GM19328 (cell line): ENCODE data around the gene GEMIN2.
"Not testable (repeated sequence)": the region's sequence is repeated elsewhere in the genome, so short reads cannot be mapped to it uniquely, and the experiment has no call there.

Experiments
- ATAC-seq: cut with Tn5 transposase; IDR thresholded peaks from one replicate; pipeline ENCODE4 v1.9.1; 2021; ENCODE audit warnings: mild to moderate bottlenecking, moderate library complexity; ENCODE audit not compliant: unreplicated experiment

The GEMIN2 gene

DNA sequence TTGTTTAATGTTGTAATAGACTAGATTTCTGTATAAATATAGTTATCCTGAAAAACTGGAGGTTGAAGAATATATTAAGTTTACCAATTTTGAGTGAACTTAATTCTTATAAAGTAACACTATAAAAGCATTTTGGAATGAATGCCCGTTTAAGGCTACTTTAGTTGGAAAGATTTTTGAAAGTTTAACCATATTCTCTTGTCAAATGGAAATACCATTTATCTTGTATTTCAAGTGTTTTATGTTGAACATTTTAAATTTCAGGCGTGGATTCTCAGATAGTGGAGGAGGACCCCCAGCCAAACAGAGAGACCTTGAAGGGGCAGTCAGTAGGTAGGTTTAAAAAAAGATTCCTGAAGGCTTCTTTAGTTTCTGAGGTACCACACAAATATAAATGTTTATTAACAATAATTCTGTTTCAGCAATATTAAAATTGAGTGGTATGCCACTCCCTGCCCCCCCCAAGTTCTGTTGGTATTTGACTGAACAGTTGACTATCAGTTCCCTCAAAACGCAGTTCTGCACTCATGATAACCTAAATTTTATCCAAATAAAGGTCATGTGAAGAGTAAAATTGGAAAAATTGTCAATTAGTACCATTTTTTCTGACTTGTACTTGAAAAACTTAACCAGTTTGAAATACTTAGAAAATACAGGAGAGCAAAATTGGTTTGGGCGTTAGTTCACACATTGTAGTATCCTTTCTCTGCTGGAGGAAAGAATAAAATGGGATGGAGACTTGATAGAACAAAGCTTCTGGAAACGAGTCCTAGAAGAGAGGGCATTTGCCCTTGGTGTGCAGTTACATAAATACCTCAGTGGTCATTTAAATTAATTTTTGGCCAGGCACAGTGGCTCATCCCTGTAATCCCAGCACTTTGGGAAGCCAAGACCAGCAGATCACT, 62.4 kb downstream of the GEMIN2 start:
- ATAC-seq, result no peak

DNA sequence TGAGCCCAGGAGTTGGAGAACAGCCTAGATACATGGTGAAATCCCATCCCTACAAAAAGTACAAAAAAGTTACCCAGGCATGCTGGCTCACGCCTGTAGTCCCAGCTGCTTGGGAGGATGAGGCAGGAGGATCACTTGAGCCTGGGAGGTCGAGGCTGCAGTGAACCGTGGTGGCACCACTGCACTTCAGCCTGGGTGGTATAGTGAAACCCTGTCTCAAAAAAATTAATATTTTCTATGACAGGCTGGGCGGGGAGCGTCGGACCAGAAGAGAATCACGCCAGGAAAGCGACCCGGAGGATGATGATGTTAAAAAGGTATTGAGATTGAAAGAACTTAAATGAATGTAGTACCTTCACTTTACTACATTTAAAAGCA, 63.0 kb downstream of the GEMIN2 start:
- no peak for ATAC-seq

DNA sequence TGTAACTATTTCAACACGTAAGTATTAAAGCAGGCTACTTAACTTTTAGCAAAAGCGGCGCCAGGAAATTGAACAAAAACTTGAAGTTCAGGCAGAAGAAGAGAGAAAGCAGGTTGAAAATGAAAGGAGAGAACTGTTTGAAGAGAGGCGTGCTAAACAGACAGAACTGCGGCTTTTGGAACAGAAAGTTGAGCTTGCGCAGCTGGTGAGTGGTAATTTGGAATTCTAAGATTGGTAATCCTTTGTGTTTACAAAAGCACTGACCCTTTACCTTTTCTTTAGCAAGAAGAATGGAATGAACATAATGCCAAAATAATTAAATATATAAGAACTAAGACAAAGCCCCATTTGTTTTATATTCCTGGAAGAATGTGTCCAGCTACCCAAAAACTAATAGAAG, 64.9 kb downstream of the GEMIN2 start:
- ATAC-seq, result no peak

DNA sequence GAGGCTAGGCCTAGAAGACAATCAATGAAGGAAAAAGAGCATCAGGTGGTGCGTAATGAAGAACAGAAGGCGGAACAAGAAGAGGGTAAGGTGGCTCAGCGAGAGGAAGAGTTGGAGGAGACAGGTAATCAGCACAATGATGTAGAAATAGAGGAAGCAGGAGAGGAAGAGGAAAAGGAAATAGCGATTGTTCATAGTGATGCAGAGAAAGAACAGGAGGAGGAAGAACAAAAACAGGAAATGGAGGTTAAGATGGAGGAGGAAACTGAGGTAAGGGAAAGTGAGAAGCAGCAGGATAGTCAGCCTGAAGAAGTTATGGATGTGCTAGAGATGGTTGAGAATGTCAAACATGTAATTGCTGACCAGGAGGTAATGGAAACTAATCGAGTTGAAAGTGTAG, 66.4 kb downstream of the GEMIN2 start:
- no peak for ATAC-seq

DNA sequence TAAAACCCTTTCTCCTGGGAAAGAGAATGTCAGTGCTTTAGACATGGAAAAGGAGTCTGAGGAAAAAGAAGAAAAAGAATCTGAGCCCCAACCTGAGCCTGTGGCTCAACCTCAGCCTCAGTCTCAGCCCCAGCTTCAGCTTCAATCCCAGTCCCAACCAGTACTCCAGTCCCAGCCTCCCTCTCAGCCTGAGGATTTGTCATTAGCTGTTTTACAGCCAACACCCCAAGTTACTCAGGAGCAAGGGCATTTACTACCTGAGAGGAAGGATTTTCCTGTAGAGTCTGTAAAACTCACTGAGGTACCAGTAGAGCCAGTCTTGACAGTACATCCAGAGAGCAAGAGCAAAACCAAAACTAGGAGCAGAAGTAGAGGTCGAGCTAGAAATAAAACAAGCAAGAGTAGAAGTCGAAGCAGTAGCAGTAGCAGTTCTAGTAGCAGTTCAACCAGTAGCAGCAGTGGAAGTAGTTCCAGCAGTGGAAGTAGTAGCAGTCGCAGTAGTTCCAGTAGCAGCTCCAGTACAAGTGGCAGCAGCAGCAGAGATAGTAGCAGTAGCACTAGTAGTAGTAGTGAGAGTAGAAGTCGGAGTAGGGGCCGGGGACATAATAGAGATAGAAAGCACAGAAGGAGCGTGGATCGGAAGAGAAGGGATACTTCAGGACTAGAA, 67.0 kb downstream of the GEMIN2 start:
- ATAC-seq, result no peak

DNA sequence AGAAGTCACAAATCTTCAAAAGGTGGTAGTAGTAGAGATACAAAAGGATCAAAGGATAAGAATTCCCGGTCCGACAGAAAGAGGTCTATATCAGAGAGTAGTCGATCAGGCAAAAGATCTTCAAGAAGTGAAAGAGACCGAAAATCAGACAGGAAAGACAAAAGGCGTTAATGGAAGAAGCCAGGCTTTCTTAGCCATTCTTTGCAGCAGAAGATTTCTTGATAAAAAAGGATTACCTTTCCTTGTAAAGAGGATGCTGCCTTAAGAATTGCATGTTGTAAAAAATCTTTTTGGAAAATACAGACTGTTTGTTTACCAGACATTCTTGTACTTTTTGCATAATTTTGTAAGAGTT, 67.5 kb downstream of the GEMIN2 start:
- ATAC-seq, result no peak

DNA sequence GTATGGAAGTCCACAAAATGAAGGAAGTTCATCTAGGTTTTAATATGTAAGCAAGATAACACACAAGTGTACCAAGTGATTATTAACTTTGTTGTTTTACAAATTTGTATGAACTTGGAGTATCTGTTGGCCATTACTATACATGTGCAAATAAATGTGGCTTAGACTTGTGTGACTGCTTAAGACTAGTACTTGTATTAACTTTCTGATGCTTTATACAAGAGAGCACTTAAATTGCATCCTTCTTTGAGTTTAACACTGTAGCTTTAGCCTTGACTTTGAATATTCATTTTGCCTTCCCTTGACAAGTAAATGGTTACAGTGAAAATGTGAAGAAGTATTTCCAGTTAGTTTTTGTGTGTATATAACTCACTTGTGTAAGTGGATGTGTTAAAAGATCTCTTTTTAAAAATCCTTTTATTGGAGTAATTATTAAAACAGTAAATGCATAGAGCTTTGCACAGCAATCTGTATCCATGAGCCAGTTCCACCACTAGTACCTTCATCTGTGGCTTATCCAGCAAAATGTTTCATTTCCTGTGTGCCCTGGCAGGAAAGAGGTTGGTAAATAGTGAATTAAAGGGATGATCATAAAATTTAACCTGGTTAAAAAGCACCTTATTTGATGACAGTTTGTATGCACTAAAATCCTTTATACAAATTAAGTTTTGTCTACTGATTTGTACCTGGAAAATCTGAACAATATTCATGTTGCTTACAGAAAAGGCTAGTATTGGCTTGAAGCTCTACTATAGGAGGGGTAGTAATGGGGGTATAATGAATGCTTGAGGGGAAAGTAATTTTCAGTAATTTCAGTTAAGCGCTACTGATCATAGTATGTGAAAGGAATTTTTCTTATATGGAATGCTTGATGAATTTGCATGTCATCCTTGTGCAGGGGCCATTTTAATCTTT, 68.9 kb downstream of the GEMIN2 start:
- ATAC-seq, result no peak

DNA sequence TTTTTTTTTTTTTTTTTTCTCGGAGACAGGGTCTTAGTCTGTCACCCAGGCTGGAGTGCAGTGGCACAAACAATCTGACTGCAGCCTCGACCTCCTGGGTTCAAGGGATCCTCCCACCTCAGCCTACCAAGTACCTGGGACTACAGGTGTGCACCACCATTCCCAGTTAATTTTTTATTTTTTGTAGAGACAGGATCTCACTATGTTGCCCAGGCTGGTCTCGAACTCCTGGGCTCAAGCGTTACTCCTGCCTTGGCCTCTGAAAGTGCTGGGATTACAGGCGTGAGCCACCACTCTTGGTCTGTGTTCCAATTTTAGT, 69.5 kb downstream of the GEMIN2 start:
- not testable (repeated sequence) for ATAC-seq

DNA sequence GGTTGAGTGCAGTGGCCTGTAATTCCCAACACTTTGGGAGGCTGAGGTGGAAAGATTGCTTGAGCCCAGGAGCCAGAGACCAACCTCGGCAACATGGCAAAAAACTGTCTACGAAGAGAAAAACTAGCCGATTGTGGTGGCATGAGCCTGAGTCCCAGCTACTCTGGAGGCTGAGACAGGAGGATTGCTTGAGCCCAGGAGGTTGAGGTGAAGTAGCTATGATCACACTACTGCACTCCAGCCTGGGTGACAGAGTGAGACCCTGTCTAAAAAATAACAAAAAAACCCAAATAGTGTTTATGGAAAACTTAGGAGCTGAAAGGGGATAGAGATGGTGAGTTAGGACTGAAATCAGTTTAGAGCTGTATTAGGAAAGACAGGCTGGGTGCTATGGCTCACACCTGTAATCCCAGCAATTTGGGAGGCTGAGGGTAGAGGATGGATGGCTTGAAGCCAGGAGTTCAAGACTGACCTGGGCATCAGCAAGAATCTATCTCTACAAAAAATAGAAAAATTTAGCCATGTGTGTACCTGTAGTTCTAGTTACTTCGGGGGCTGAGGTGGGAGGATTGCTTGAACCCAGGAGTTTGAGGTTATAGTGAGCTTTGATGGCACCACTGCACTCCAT, 70.6 kb downstream of the GEMIN2 start:
- ATAC-seq, result no peak

DNA sequence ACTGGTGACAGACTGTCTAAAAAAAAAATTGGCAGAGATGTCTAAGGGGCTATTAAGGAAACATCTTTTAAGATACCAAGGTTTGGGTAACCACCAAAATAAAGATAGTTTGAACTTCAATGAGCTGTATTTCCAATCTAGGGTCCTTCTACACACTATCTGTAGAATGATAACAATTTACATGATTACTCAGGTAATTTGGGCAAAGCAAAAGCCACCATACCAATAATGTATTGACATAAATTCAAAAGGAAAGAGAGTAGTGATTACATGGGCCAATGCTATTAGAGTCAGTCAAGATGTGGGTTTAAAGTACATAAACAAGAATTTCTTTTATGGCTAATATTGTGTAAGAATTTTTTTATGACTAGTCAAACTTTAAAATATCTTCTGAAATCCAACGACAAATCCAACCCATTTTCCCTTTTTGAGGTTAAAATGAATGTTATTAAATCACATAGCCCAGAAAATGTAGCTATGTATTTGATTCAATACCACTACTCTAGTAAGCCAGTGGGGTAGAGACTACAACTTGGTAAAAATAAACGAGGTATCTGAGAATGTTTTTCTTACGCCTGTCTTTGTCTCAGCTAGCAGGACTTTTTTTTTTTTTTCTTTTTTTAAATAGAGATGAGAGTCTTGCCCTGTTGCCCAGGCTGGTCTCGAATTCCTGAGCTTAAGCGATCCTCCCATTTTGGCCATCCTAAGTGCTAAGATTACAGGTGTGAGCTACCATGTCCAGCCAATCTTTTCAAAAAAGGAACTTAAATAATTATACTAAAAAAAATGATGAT, 71.3 kb downstream of the GEMIN2 start:
- no peak for ATAC-seq
